MCF 10A (cell line): Measurements from ENCODE around the gene C1orf198. TPM values are rescaled to one million over a fixed set of nuclear protein-coding genes. Genes with fewer than 3 reads are reported as not detected.
A peak's percentile ranks its signal among the peaks of the same experiment; 100 is the strongest.

ENCODE experiments used
- BruUV-seq: library from RNA; stranded (reverse); fragments of 400-500 nt; replicated peaks from 2 replicates; lab custom pipeline; 2021; lab: Mats Ljungman, UMichigan
- CTCF ChIA-PET: fragments of 300-600 bp; sonication (Branson Sonifier 250); formaldehyde crosslinking; extraction: SDS; loops from one replicate; lab custom pipeline; 2021; ENCODE audit warnings: antibody characterized with exemption, inconsistent platforms; lab: Yijun Ruan, JAX
- POLR2A ChIA-PET: fragments of 300-600, 350-650 bp; sonication (Branson Sonifier 250); formaldehyde crosslinking; extraction: SDS; loops from one replicate; lab custom pipeline; 2020; ENCODE audit warnings: antibody characterized with exemption, inconsistent platforms; lab: Yijun Ruan, JAX
- DNase-seq: peaks from one replicate; pipeline ENCODE4 v3.0.0-alpha.2; 2018; ENCODE audit not compliant: unreplicated experiment
- H3K27ac Mint-ChIP-seq: one replicate; pipeline ENCODE4 v1.8.0; 2022; ENCODE audit warnings: mild to moderate bottlenecking, low read depth, mixed read lengths; ENCODE audit not compliant: unreplicated experiment
- H3K27me3 Mint-ChIP-seq: one replicate; pipeline ENCODE4 v1.8.0; 2022; ENCODE audit warnings: mixed read lengths; ENCODE audit not compliant: insufficient read depth, unreplicated experiment
- H3K36me3 Mint-ChIP-seq: one replicate; pipeline ENCODE4 v1.8.0; 2022; ENCODE audit warnings: mild to moderate bottlenecking, moderate library complexity, mixed read lengths; ENCODE audit not compliant: insufficient read depth, unreplicated experiment
- H3K4me1 Mint-ChIP-seq: one replicate; pipeline ENCODE4 v1.8.0; 2022; ENCODE audit warnings: mixed read lengths; ENCODE audit not compliant: insufficient read depth, unreplicated experiment
- H3K4me3 Mint-ChIP-seq: one replicate; pipeline ENCODE4 v1.8.0; 2022; ENCODE audit warnings: mild to moderate bottlenecking, moderate library complexity, mixed read lengths; ENCODE audit not compliant: unreplicated experiment
- H3K9me3 Mint-ChIP-seq: one replicate; pipeline ENCODE4 v1.8.0; 2022; ENCODE audit warnings: mixed read lengths; ENCODE audit not compliant: unreplicated experiment
- CTCF ChIP-seq: fragments of 200-600 bp; IDR thresholded peaks from one replicate; pipeline ENCODE4 v1.8.0; 2022; ENCODE audit warnings: antibody characterized with exemption, mild to moderate bottlenecking; ENCODE audit not compliant: unreplicated experiment
- intact Hi-C: fragments of 100-400 bp; cut with micrococcal nuclease; formaldehyde crosslinking; loops from 2 replicates; pipeline ENCODE4 v1.14.1; 2022
- total RNA-seq: library from RNA; stranded (reverse); gene quantifications from 2 replicates; pipeline ENCODE4 v1.2.3, GENCODE V29; 2022

C1orf198 gene
- total RNA-seq, 1 experiment from 2014 or later = 13.7 TPM

- intact Hi-C loops = no loop called here
- Mint-ChIP-seq H3K27ac (no peak overlapping the region), H3K9me3 (no peaks in the 10 kb centered on the region), H3K36me3 (no peaks in the 10 kb centered on the region), H3K27me3 (no peaks in the 10 kb centered on the region), H3K4me1 (no peaks in the 10 kb centered on the region), H3K4me3 (no peak overlapping the region)
- peak; percentile 65 for DNase-seq
- ChIA-PET CTCF (interaction anchor here (0.7 to 1.4 kb wide), 5 partner anchors 16 to 174 kb away, joined by 3 to 5 read pairs (median 3); no protein-coding TSS in a partner anchor), POLR2A (interaction anchor here (1.1 to 4.6 kb wide), 3 partner anchors 7 to 35 kb away, joined by 4 to 13 read pairs (median 6); partner anchors contain the start of gene C1orf198)
- no peak for TF ChIP-seq CTCF
- BruUV-seq = no TSS peak
Measured at GRCh38 chr1:230832476-230832875, 35.8 kb downstream of the C1orf198 start.

- no peak overlapping the region for H3K27ac Mint-ChIP-seq
- no peaks in the 10 kb centered on the region for H3K36me3 Mint-ChIP-seq
- TF ChIP-seq CTCF = no peak
- no peaks in the 10 kb centered on the region for H3K9me3 Mint-ChIP-seq
- no peaks in the 10 kb centered on the region for H3K4me1 Mint-ChIP-seq
- H3K27me3 Mint-ChIP-seq = no peaks in the 10 kb centered on the region
- ChIA-PET CTCF (interaction anchor here (0.6 to 1.6 kb wide), 8 partner anchors 16 to 1860 kb away, joined by 3 to 5 read pairs (median 4); no protein-coding TSS in a partner anchor), POLR2A (interaction anchor here (1.1 to 4.6 kb wide), 2 partner anchors 34 to 36 kb away, joined by 4 to 13 read pairs; partner anchors contain the start of gene C1orf198)
- no peak for DNase-seq
- H3K4me3 Mint-ChIP-seq = no peak overlapping the region
- intact Hi-C loops = no loop called here
- no TSS peak for BruUV-seq
Measured at GRCh38 chr1:230831771-230832170, 36.5 kb downstream of the C1orf198 start.

- intact Hi-C loops = no loop called here
- DNase-seq = no peak
- Mint-ChIP-seq H3K36me3 (no peaks in the 10 kb centered on the region), H3K9me3 (no peaks in the 10 kb centered on the region), H3K4me1 (peaks cover 24% of the 10 kb centered on the region), H3K27ac (no peak overlapping the region), H3K4me3 (no peak overlapping the region), H3K27me3 (no peaks in the 10 kb centered on the region)
- no TSS peak for BruUV-seq
- ChIA-PET CTCF (interaction anchor here (0.6 to 1.3 kb wide), 6 partner anchors 9 to 1194 kb away, joined by 3 to 6 read pairs (median 3); no protein-coding TSS in a partner anchor), POLR2A (interaction anchor here (0.7 to 4.6 kb wide), 3 partner anchors 9 to 39 kb away, joined by 3 to 13 read pairs (median 5); partner anchors contain the start of gene C1orf198)
- no peak for TF ChIP-seq CTCF
Measured at GRCh38 chr1:230828421-230828820, 39.9 kb downstream of the C1orf198 start.

- no TSS peak for BruUV-seq
- Mint-ChIP-seq H3K4me1 (peaks cover 24% of the 10 kb centered on the region), H3K4me3 (no peak overlapping the region), H3K27me3 (no peaks in the 10 kb centered on the region), H3K9me3 (no peaks in the 10 kb centered on the region), H3K27ac (no peak overlapping the region), H3K36me3 (no peaks in the 10 kb centered on the region)
- CTCF ChIA-PET = interaction anchor here (1.3 kb wide), 1 partner anchor 531 kb away, joined by 3 read pairs; no protein-coding TSS in a partner anchor
- no peak for DNase-seq
- POLR2A ChIA-PET = interaction anchor here (1.5 to 4.6 kb wide), 3 partner anchors 8 to 40 kb away, joined by 4 to 13 read pairs (median 5); partner anchors contain the start of gene C1orf198
- intact Hi-C loops = no loop called here
- TF ChIP-seq CTCF = no peak
Measured at GRCh38 chr1:230827801-230828200, 40.5 kb downstream of the C1orf198 start.
